HepG2 (cell line): ENCODE measurements around the gene PCGF2. TPM values are rescaled to one million over a fixed set of nuclear protein-coding genes. Genes with fewer than 3 reads are reported as not detected.
A peak's percentile ranks its signal among the peaks of the same experiment; 100 is the strongest.

ENCODE experiments used
- BATF2 ChIP-seq: sonication (generic); formaldehyde crosslinking; IDR thresholded peaks from 2 replicates; pipeline ENCODE4 v1.8.0; 2022; ENCODE audit warnings: mild to moderate bottlenecking, missing genetic modification reagents, moderate library complexity
- ELF1 ChIP-seq: sonication (generic); formaldehyde crosslinking; IDR thresholded peaks from 2 replicates; pipeline ENCODE4 v1.4.0; 2020; ENCODE audit warnings: missing genetic modification reagents
- GMEB1 ChIP-seq: sonication (generic); formaldehyde crosslinking; IDR thresholded peaks from 2 replicates; pipeline ENCODE4 v1.5.1; 2020; ENCODE audit warnings: missing genetic modification reagents, mild to moderate bottlenecking, borderline replicate concordance
- HNRNPK ChIP-seq: fragments of 200-400 bp; formaldehyde crosslinking; IDR thresholded peaks from 2 replicates; pipeline ENCODE4 v1.6.1; 2018; ENCODE audit warnings: low read length, low read depth, moderate library complexity, mild to moderate bottlenecking; ENCODE audit not compliant: poor library complexity, severe bottlenecking
- POLR2AphosphoS2 ChIP-seq: IDR thresholded peaks from 2 replicates; pipeline ENCODE4 v1.6.1; 2011; ENCODE audit warnings: low read depth, low read length, improper control_type of control experiment
- POLR2G ChIP-seq: fragments of 200-400 bp; formaldehyde crosslinking; IDR thresholded peaks from 2 replicates; pipeline ENCODE4 v1.6.1; 2018; ENCODE audit warnings: mild to moderate bottlenecking, low read depth, low read length, moderate library complexity
- ZFP91 ChIP-seq: sonication (generic); formaldehyde crosslinking; IDR thresholded peaks from 2 replicates; pipeline ENCODE4 v1.9.0; 2022; ENCODE audit warnings: missing genetic modification reagents, mild to moderate bottlenecking, borderline replicate concordance
- ZNF317 ChIP-seq: sonication (generic); formaldehyde crosslinking; IDR thresholded peaks from 2 replicates; pipeline ENCODE4 v1.5.0; 2020; ENCODE audit warnings: mild to moderate bottlenecking, missing genetic modification reagents
- ZNF776 ChIP-seq: sonication (generic); formaldehyde crosslinking; IDR thresholded peaks from 2 replicates; pipeline ENCODE4 v1.4.0; 2020; ENCODE audit warnings: mild to moderate bottlenecking, missing genetic modification reagents
- polyA plus RNA-seq, 8 experiments: library from polyadenylated mRNA; depleted of rRNA in 3 of 8; stranded (reverse) in 7 of 8; unstranded in 1 of 8; fragments of >200 nt; fragmentation: Illumina TruSeq in 4 of 8; extraction: Trizol in 4 of 8; gene quantifications; 2 replicates each; pipeline versions ENCODE4 v1.2.1 to v1.2.3, GENCODE V29; 2011 to 2016; ENCODE audit warnings: low read depth in 4 of 8, missing spikeins in 1 of 8, mixed read lengths in 1 of 8; ENCODE audit not compliant: insufficient read depth in 1 of 8
- total RNA-seq, 5 experiments: library from RNA; depleted of rRNA; stranded (reverse); fragments of >200 nt; fragmentation: Illumina TruSeq; extraction: Trizol; gene quantifications; 2 replicates each; pipeline ENCODE4 v1.2.3, GENCODE V29; 2016; ENCODE audit warnings: low read depth in 1 of 5

Gene PCGF2
- total and polyA plus RNA-seq, 2 of the 13 experiments (the other 11 are each of a cell fraction or from before 2014, with no cell fraction given): 11.6 to 29.4 TPM

- TF ChIP-seq ZNF776 (CRISPR knock-in tag) (0 out of 2 replicates have a peak, but pooled peaks have one; percentile 43), ZFP91 (CRISPR knock-in tag) (0 out of 2 replicates have a peak, but pooled peaks have one; percentile 30), POLR2AphosphoS2 (no peak), HNRNPK (peak; percentile 5), BATF2 (no peak), ZNF317 (CRISPR knock-in tag) (no peak), POLR2G (no peak), ELF1 (CRISPR knock-in tag) (no peak), GMEB1 (CRISPR knock-in tag) (no peak)
These were observed 28.0 kb downstream of the PCGF2 start (continued) for GRCh38 chr17:38719943-38720641.
